Endothelial cell (in vitro differentiated cells): ENCODE results near the gene KCNAB1. TPM values are rescaled to one million over a fixed set of nuclear protein-coding genes. Genes with fewer than 3 reads are reported as not detected.

Experiments used
- DNase-seq: peaks from one replicate; pipeline ENCODE4 v3.0.0; 2021; ENCODE audit warnings: low spot score
- H3K27ac Mint-ChIP-seq: one replicate; pipeline ENCODE4 v1.8.0; 2021; ENCODE audit warnings: mixed read lengths, inconsistent platforms; ENCODE audit not compliant: unreplicated experiment
- H3K27me3 Mint-ChIP-seq: one replicate; pipeline ENCODE4 v1.8.0; 2021; ENCODE audit warnings: mild to moderate bottlenecking, moderate library complexity, mixed read lengths, inconsistent platforms; ENCODE audit not compliant: unreplicated experiment
- H3K36me3 Mint-ChIP-seq: one replicate; pipeline ENCODE4 v1.8.0; 2021; ENCODE audit warnings: mild to moderate bottlenecking, low read depth, mixed read lengths, inconsistent platforms; ENCODE audit not compliant: unreplicated experiment
- H3K4me1 Mint-ChIP-seq: one replicate; pipeline ENCODE4 v1.8.0; 2021; ENCODE audit warnings: mild to moderate bottlenecking, mixed read lengths, inconsistent platforms; ENCODE audit not compliant: unreplicated experiment
- H3K4me3 Mint-ChIP-seq: one replicate; pipeline ENCODE4 v1.8.0; 2021; ENCODE audit warnings: mild to moderate bottlenecking, mixed read lengths, inconsistent platforms; ENCODE audit not compliant: unreplicated experiment
- H3K9me3 Mint-ChIP-seq: one replicate; pipeline ENCODE4 v1.8.0; 2021; ENCODE audit warnings: mixed read lengths, inconsistent platforms; ENCODE audit not compliant: unreplicated experiment
- total RNA-seq: library from RNA; stranded (reverse); fragmentation: NEBNext Ultra II Directional; extraction: Animal tissue kit (Norgen Biotek cat#: 25700); gene quantifications from one replicate; pipeline ENCODE4 v1.2.1, GENCODE V29; 2021; ENCODE audit not compliant: unreplicated experiment
- TF ChIP-seq, protein P1 (sequence below): fragments of 200-600 bp; sonication (generic); IDR thresholded peaks from one replicate; pipeline ENCODE4 v1.5.0; 2021; ENCODE audit warnings: antibody characterized with exemption; ENCODE audit not compliant: unreplicated experiment

The KCNAB1 gene
- total RNA-seq, 1 donor from 2014 or later: not detected

DNA sequence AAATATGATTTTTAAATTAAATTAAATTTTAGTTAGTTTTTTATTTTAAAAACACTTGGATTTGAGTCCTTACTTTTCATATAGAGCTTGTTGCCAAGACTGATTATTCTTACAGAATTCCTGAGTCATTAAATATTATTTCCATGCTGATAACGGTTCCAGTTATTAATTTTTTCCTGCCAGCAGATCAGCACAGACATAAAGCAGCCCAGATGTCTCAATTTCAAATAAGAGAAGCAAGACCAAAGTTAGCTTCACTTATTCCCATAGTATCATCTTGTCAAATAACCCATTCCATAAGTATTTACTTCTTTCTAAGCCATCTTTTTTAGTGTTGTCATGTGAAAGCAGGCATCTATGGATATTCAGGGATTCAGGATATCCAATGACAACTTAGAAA is 359.2 kb downstream of the KCNAB1 start:
- no peaks in the 10 kb centered on the region for H3K9me3 Mint-ChIP-seq
- H3K27me3 Mint-ChIP-seq: no peaks in the 10 kb centered on the region
- no peak overlapping the region for H3K4me3 Mint-ChIP-seq
- H3K36me3 Mint-ChIP-seq: no peaks in the 10 kb centered on the region
- TF ChIP-seq, protein P1, sequence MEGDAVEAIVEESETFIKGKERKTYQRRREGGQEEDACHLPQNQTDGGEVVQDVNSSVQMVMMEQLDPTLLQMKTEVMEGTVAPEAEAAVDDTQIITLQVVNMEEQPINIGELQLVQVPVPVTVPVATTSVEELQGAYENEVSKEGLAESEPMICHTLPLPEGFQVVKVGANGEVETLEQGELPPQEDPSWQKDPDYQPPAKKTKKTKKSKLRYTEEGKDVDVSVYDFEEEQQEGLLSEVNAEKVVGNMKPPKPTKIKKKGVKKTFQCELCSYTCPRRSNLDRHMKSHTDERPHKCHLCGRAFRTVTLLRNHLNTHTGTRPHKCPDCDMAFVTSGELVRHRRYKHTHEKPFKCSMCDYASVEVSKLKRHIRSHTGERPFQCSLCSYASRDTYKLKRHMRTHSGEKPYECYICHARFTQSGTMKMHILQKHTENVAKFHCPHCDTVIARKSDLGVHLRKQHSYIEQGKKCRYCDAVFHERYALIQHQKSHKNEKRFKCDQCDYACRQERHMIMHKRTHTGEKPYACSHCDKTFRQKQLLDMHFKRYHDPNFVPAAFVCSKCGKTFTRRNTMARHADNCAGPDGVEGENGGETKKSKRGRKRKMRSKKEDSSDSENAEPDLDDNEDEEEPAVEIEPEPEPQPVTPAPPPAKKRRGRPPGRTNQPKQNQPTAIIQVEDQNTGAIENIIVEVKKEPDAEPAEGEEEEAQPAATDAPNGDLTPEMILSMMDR: no peak
- no peak for DNase-seq
- no peak overlapping the region for H3K27ac Mint-ChIP-seq
- H3K4me1 Mint-ChIP-seq: no peaks in the 10 kb centered on the region

DNA sequence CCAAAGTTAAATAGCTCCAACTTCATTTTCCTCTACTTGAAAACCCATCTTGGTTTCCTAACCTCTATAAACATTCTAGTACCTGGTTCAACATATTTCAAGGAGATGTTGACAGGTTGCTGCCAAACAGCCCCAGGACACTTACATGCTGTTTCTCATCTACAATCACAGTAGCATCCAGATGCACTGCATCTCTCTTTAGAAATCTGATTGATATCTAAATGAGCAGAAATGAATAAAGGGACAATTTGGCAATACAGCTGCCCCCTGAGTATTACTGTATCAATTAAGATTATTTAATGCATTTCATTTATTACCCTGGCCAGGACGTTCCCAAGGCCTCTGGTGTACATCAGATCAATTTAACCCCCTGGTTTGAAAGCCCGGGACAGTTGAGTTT is 360.6 kb downstream of the KCNAB1 start:
- Mint-ChIP-seq H3K36me3 (no peaks in the 10 kb centered on the region), H3K27ac (no peak overlapping the region), H3K4me3 (no peak overlapping the region), H3K27me3 (no peaks in the 10 kb centered on the region), H3K4me1 (no peaks in the 10 kb centered on the region), H3K9me3 (no peaks in the 10 kb centered on the region)
- TF ChIP-seq, protein P1: no peak
- DNase-seq: no peak

DNA sequence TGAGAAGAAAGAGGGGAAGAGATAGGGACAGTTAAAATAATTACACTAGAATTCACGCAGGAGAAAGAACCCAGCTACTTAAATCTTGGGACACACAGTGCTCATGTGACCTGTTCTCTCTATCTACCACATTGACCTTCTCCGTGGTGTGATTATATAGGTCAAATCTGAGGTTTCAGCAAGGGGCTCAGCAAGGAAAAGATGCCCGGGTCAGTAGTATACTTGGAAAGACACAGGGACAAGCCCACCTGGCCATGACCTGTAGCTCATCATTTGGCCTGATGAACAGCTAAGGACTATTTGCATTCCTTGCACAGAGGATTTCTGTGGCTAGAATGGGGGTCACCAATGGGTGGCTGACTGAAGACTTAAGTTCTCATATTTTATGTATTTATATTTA is 362.6 kb downstream of the KCNAB1 start:
- no peak for DNase-seq
- no peaks in the 10 kb centered on the region for H3K36me3 Mint-ChIP-seq
- H3K9me3 Mint-ChIP-seq: no peaks in the 10 kb centered on the region
- no peak overlapping the region for H3K27ac Mint-ChIP-seq
- no peak overlapping the region for H3K4me3 Mint-ChIP-seq
- no peaks in the 10 kb centered on the region for H3K27me3 Mint-ChIP-seq
- TF ChIP-seq, protein P1: no peak
- H3K4me1 Mint-ChIP-seq: no peaks in the 10 kb centered on the region

DNA sequence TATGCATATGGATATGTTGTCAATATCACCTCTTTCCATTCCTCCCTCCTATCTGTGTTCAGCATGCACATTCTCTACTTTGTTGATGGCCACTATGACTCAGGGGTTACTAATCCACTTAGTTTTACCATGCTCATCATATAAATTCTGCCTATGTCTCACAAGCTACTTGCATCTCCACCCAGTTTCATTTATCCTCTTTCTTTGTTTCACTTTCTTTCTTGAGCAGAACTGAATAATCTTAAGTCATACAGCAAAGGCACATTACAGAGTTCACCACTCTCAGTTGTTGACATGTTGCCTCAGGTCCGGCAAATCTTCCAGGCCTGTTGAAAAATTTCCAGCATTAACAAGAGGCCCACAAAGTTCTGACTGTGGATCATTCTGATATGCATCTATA is 363.0 kb downstream of the KCNAB1 start:
- TF ChIP-seq, protein P1: no peak
- Mint-ChIP-seq H3K27me3 (no peaks in the 10 kb centered on the region), H3K27ac (no peak overlapping the region), H3K9me3 (no peaks in the 10 kb centered on the region), H3K4me1 (no peaks in the 10 kb centered on the region), H3K36me3 (no peaks in the 10 kb centered on the region), H3K4me3 (no peak overlapping the region)
- DNase-seq: no peak

DNA sequence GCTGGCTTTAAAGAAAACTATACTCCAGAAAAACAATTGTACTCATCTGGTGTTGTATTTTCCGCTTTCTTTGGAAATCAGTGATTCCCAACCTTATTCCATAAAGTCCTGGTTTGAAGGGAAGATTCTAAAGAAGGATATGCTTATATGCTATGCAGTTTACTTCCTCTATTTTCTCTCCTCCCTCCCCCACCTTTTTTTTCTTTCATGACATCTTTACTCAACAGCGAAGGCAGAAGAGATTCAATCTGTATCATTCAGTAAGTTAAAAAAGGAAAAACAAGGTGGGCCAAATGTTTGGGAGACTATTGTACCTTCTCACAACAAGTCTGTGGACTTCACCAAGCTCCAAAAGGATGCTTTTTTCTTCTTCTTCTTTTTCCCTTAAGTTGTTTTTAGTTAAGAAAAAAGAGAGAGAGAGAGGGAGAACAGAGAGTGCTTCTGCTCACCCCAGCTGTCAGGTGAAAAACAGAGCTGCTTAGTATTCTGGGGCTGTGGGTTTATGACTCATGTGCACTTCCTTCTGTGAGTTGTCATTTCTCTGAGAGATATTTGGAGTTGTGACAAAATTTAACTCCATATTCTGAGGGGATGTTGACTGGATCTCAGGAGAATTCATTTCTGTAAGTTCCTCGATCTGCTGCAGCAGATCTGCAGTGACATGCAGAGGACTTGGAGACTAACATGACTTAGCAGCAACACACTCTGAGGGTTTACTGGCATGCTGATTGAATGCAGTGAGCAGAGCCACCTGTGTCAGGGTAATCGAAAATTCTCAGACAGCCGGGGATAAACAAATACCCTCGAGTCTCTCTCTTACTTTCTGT is 363.8 kb downstream of the KCNAB1 start:
- H3K9me3 Mint-ChIP-seq: no peaks in the 10 kb centered on the region
- no peaks in the 10 kb centered on the region for H3K27me3 Mint-ChIP-seq
- no peak for DNase-seq
- no peaks in the 10 kb centered on the region for H3K4me1 Mint-ChIP-seq
- H3K36me3 Mint-ChIP-seq: no peaks in the 10 kb centered on the region
- H3K27ac Mint-ChIP-seq: no peak overlapping the region
- H3K4me3 Mint-ChIP-seq: no peak overlapping the region
- TF ChIP-seq, protein P1: no peak
